ENCODE results near the gene CDKL1.

- no peak for TF ChIP-seq CTCF (IDR thresholded peaks at IDR 0.05)
- no peak for TF ChIP-seq EZH2 (IDR thresholded peaks at IDR 0.05)
- TF ChIP-seq EZH2phosphoT487 (IDR thresholded peaks at IDR 0.05) = no peak
These were observed 35.5 kb upstream of the CDKL1 start for GRCh38 chr14:50432131-50432530.
